Endothelial cell of umbilical vein (primary cell): ENCODE data around the gene UBTD1. TPM values are rescaled to one million over a fixed set of nuclear protein-coding genes. Genes with fewer than 3 reads are reported as not detected.
"Not testable (repeated sequence)": the region's sequence is repeated elsewhere in the genome, so short reads cannot be mapped to it uniquely, and the experiment has no call there.

Experiments used
- BruUV-seq: library from RNA; stranded (reverse); fragments of 400-500 nt; replicated peaks from 2 replicates; lab custom pipeline; 2021; lab: Mats Ljungman, UMichigan
- CTCF ChIA-PET: fragments of 300-600, 350-600 bp; sonication (Branson Sonifier 250); formaldehyde crosslinking; loops from one replicate; lab custom pipeline; 2021; ENCODE audit warnings: antibody characterized with exemption, inconsistent platforms; lab: Charles Lee
- POLR2A ChIA-PET: fragments of 300-600, 350-600 bp; sonication (Branson Sonifier 250); formaldehyde crosslinking; loops from one replicate; lab custom pipeline; 2021; ENCODE audit warnings: antibody characterized with exemption, inconsistent platforms; lab: Charles Lee
- DNase-seq: peaks from one replicate; pipeline ENCODE4 v3.0.0-alpha.2; 2011; ENCODE audit warnings: low read depth, low spot score
- FAIRE-seq: peaks from 2 replicates; lab custom pipeline; 2011; peaks lifted over from hg19 to GRCh38; lab: Jason Lieb, UNC
- H2AFZ ChIP-seq: 2 replicates; pipeline ENCODE4 v1.6.0; 2012; ENCODE audit warnings: low read depth, low read length, control low read depth, inconsistent platforms
- H3K27ac ChIP-seq: 2 replicates; pipeline ENCODE4 v1.5.1; 2011; ENCODE audit warnings: low read depth, mild to moderate bottlenecking, control low read depth, low read length, moderate library complexity; ENCODE audit not compliant: insufficient read depth
- H3K27me3 ChIP-seq, 2 experiments: 2 replicates each; pipeline versions ENCODE4 v1.6.0 to v1.6.1; 2011; ENCODE audit warnings: low read length in 2 of 2, mixed read lengths in 1 of 2; ENCODE audit not compliant: control insufficient read depth in 2 of 2, insufficient read depth in 2 of 2
- H3K36me3 ChIP-seq, 2 experiments: 2 replicates in 1 of 2; 3 replicates in 1 of 2; pipeline ENCODE4 v1.5.1; 2011; ENCODE audit warnings: low read length in 2 of 2, mild to moderate bottlenecking in 1 of 2, moderate library complexity in 1 of 2; ENCODE audit not compliant: control insufficient read depth in 2 of 2, insufficient read depth in 2 of 2; ENCODE audit errors: extremely low read depth in 1 of 2
- H3K4me1 ChIP-seq: 3 replicates; pipeline ENCODE4 v1.5.1; 2011; ENCODE audit warnings: mild to moderate bottlenecking, low read length; ENCODE audit not compliant: control insufficient read depth, insufficient read depth; ENCODE audit errors: extremely low read depth
- H3K4me2 ChIP-seq: 2 replicates; pipeline ENCODE4 v1.6.1; 2011; ENCODE audit warnings: low read length, control low read depth, mixed read lengths; ENCODE audit not compliant: insufficient read depth
- H3K4me3 ChIP-seq, 3 experiments: fragments of 200-600 bp in 1 of 3; sonication (generic), shearing (Covaris generic) in 1 of 3; replicated peaks in 1 of 3; 2 replicates each; pipeline ENCODE4 v1.5.1; 2011 to 2016; ENCODE audit warnings: control low read depth in 3 of 3, low read length in 3 of 3, mild to moderate bottlenecking in 2 of 3, inconsistent platforms in 1 of 3, low read depth in 1 of 3, moderate library complexity in 1 of 3; ENCODE audit not compliant: insufficient read depth in 1 of 3
- H3K79me2 ChIP-seq: 2 replicates; pipeline ENCODE4 v1.6.0; 2012; ENCODE audit warnings: low read length, inconsistent platforms; ENCODE audit not compliant: control insufficient read depth, insufficient read depth
- H3K9ac ChIP-seq: replicated peaks from 2 replicates; pipeline ENCODE3; 2011; ENCODE audit warnings: low read length, control low read depth; ENCODE audit not compliant: insufficient read depth; ENCODE audit errors: extremely low read depth
- H3K9me1 ChIP-seq: replicated peaks from 3 replicates; pipeline ENCODE4 v1.6.0; 2011; ENCODE audit warnings: mild to moderate bottlenecking, low read length; ENCODE audit not compliant: control insufficient read depth, insufficient read depth; ENCODE audit errors: extremely low read depth
- H3K9me3 ChIP-seq: replicated peaks from 2 replicates; pipeline ENCODE4 v1.5.1; 2012; ENCODE audit warnings: low read length, inconsistent platforms; ENCODE audit not compliant: control insufficient read depth, insufficient read depth
- H4K20me1 ChIP-seq: replicated peaks from 2 replicates; pipeline ENCODE3; 2011; ENCODE audit warnings: mild to moderate bottlenecking, low read length; ENCODE audit not compliant: control insufficient read depth, insufficient read depth; ENCODE audit errors: extremely low read depth
- dilution Hi-C: fragments of 300-500 bp; cut with MboI; formaldehyde crosslinking; loops from one replicate; pipeline ENCODE4 v1.15.0; 2019; ENCODE audit warnings: low sequenced_read_pairs; ENCODE audit not compliant: extremely low pct_ligation_motif_present
- intact Hi-C: fragments of 100-400 bp; cut with micrococcal nuclease; formaldehyde crosslinking; loops from one replicate; pipeline ENCODE4 v1.10.0; 2022
- polyA plus RNA-seq, 4 experiments: library from polyadenylated mRNA; depleted of rRNA in 3 of 4; stranded (reverse) in 3 of 4; unstranded in 1 of 4; fragments of >200 nt; gene quantifications; 2 replicates each; pipeline versions ENCODE4 v1.2.1 to v1.2.3, GENCODE V29; 2011 to 2012; ENCODE audit warnings: missing spikeins in 1 of 4
- total RNA-seq: library from RNA; stranded (reverse); gene quantifications from 2 replicates; pipeline ENCODE4 v1.2.3, GENCODE V29; 2021

Gene UBTD1
- total and polyA plus RNA-seq, 2 donors (not counting 3 experiments of a cell fraction or from before 2014, with no cell fraction given) = 42.6 to 63.7 TPM

- H2AFZ ChIP-seq, POLR2A ChIA-PET, H3K36me3 ChIP-seq, H3K9me3 ChIP-seq, H3K27me3 ChIP-seq, intact Hi-C loops, H3K4me2 ChIP-seq, H3K4me1 ChIP-seq, FAIRE-seq, H3K4me3 ChIP-seq, dilution Hi-C loops, H3K27ac ChIP-seq, H3K9ac ChIP-seq, DNase-seq, CTCF ChIA-PET, H3K79me2 ChIP-seq, H4K20me1 ChIP-seq, H3K9me1 ChIP-seq, BruUV-seq: not testable (repeated sequence)
Observed at GRCh38 chr10:97560731-97561381, 62.1 kb downstream of the UBTD1 start.

GRCh38 chr10:97561386-97562077 lies 62.8 kb downstream of the UBTD1 start:
- H3K36me3 ChIP-seq, dilution Hi-C loops, H3K9me1 ChIP-seq, H3K4me3 ChIP-seq, H3K9ac ChIP-seq, H4K20me1 ChIP-seq, H3K27me3 ChIP-seq, H3K27ac ChIP-seq, H3K4me1 ChIP-seq, DNase-seq, BruUV-seq, FAIRE-seq, POLR2A ChIA-PET, H3K9me3 ChIP-seq, intact Hi-C loops, CTCF ChIA-PET, H2AFZ ChIP-seq, H3K4me2 ChIP-seq, H3K79me2 ChIP-seq: not testable (repeated sequence)

GRCh38 chr10:97562329-97562728 lies 63.6 kb downstream of the UBTD1 start:
- H4K20me1 ChIP-seq, H3K79me2 ChIP-seq, BruUV-seq, H3K27ac ChIP-seq, H3K36me3 ChIP-seq, H3K4me2 ChIP-seq, intact Hi-C loops, CTCF ChIA-PET, H3K4me3 ChIP-seq, DNase-seq, H3K27me3 ChIP-seq, POLR2A ChIA-PET, H3K4me1 ChIP-seq, H3K9ac ChIP-seq, H3K9me3 ChIP-seq, H2AFZ ChIP-seq, dilution Hi-C loops, H3K9me1 ChIP-seq, FAIRE-seq: not testable (repeated sequence)
